Pancreas (tissue), 10 donors: ENCODE results near the gene TMTC2. TPM values are rescaled to one million over a fixed set of nuclear protein-coding genes. Genes with fewer than 3 reads are reported as not detected.

Source experiments
- ATAC-seq, 4 donors: fragments of 200-7000 bp; cut with Tn5 transposase; one replicate each; pipeline versions ENCODE4 v1.8.0 to v1.9.1; 2020; ENCODE audit warnings: mild to moderate bottlenecking in 4 of 4, moderate library complexity in 4 of 4
- DNase-seq, 6 donors: peaks; one replicate each; pipeline ENCODE4 v3.0.0-alpha.2; 2020
- FAIRE-seq: peaks from 2 replicates; lab custom pipeline; 2012; peaks lifted over from hg19 to GRCh38; lab: Jason Lieb, UNC
- H3K27ac ChIP-seq, 4 donors: fragments of 200-600 bp; sonication (generic); 1 replicate in 3 of 4; 2 replicates in 1 of 4; pipeline versions ENCODE4 v1.5.0 to v1.8.0; 2020
- H3K27me3 ChIP-seq, 4 donors: fragments of 200-600 bp; one replicate each; pipeline ENCODE4 v1.8.0; 2021
- H3K36me3 ChIP-seq, 3 donors: fragments of 200-600 bp; sonication (generic) in 1 of 3; one replicate each; pipeline versions ENCODE4 v1.5.0 to v1.8.0; 2020 to 2021
- H3K4me1 ChIP-seq, 3 donors: fragments of 200-600 bp; one replicate each; pipeline ENCODE4 v1.8.0; 2021
- H3K4me3 ChIP-seq, 4 donors: fragments of 200-600 bp; sonication (generic) in 2 of 4; one replicate each; pipeline versions ENCODE4 v1.5.0 to v1.8.0; 2020 to 2021
- H3K9me3 ChIP-seq, 4 donors: fragments of 200-600 bp; one replicate each; pipeline ENCODE4 v1.8.0; 2021
- WGBS, 2 donors: extraction: QIAGEN DNeasy Blood & Tissue Kit; methylation state at CpG; one replicate each; pipeline ENCODE4 v1.1.7; 2013; 5-methylcytosine and 5-hydroxymethylcytosine counted together
- intact Hi-C, 3 donors: fragments of 100-400 bp; cut with DNase I; formaldehyde crosslinking; loops; one replicate each; pipeline versions ENCODE4 v1.11.1 to v1.14.2; 2022
- polyA plus RNA-seq, 2 donors: library from polyadenylated mRNA; stranded (reverse); fragments of 200-250 nt; gene quantifications; one replicate each; pipeline ENCODE4 v1.2.3, GENCODE V29; 2013
- total RNA-seq, 6 donors: library from RNA; stranded (reverse); fragmentation: NEBNext Ultra II Directional in 4 of 6; extraction: Animal tissue kit (Norgen Biotek cat#: 25700) in 4 of 6; gene quantifications; one replicate each; pipeline versions ENCODE4 v1.2.1 to v1.2.4, GENCODE V29; 2021 to 2023
- TF ChIP-seq, protein P1 (sequence below), 4 donors: fragments of 200-600 bp; sonication (generic) in 3 of 4; IDR thresholded peaks; one replicate each; pipeline versions ENCODE4 v1.5.0 to v1.8.0; 2021; ENCODE audit warnings: antibody characterized with exemption in 4 of 4
- donor health status: healthy with polysubstance abuse.
- donor health status: DM: no; HTN: no; CAD: no; lungs with moderate emphysema.
- donor health status: DM: no; HTN: no; CAD: no.
- donor health status: control.
- donor health status: control.
- donor health status: Bipolar disorder and iron deficiency.
- donor health status: DM: yes; HTN: yes; CAD: no.
- donor health status: DM: no; HTN: no; CAD: no.
- donor health status: DM: no; HTN: no; CAD: no.
- donor health status: DM: yes; HTN: yes; CAD: no.

The TMTC2 gene
- total and polyA plus RNA-seq, 8 donors = 5.3 to 14.4 (median 6.4) TPM

DNA sequence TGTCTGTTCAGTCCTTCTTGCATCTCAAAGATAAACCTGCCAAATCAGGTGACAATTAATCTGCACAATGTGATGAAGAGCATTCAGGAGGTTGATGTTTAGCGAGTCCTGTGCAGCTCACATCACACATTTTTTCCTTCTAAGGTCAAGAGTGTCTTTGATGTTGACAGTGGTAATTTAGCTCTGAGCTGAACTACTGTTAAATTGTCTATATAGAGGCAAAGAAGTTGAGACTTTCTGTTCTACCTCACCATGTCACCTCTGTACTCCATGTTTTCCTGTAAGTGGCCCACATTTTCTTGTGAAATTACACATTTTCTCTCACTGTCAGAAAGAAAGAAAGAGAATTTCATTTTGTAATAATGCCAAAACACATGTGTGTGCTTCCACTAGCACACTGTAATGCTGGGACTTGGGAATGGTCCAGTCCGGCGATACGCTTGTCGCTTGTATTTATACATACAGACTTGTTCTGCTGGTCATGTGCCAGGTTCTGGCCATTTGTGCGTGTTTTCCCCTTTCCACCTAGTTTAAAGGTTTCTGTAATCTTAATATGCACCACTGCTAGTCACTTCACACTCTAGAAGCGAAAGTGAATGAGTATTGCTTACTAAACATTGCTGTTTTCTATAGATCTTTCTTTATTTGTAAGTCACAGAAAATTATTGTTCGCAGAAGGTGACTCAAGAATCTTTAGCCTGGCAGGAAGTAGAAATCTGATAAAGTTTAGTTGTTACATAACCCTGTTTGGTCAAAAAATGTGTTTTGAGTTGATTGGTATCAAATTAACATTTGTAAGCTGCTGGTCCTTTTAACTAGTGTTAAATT lies 328.9 kb downstream of the TMTC2 start:
- peak in 4 of 6 donors; percentile 57 to 73 (median 64) for DNase-seq
- H3K4me3 ChIP-seq = peak overlapping the region in 2 of 4 donors; percentile 21 to 30

DNA sequence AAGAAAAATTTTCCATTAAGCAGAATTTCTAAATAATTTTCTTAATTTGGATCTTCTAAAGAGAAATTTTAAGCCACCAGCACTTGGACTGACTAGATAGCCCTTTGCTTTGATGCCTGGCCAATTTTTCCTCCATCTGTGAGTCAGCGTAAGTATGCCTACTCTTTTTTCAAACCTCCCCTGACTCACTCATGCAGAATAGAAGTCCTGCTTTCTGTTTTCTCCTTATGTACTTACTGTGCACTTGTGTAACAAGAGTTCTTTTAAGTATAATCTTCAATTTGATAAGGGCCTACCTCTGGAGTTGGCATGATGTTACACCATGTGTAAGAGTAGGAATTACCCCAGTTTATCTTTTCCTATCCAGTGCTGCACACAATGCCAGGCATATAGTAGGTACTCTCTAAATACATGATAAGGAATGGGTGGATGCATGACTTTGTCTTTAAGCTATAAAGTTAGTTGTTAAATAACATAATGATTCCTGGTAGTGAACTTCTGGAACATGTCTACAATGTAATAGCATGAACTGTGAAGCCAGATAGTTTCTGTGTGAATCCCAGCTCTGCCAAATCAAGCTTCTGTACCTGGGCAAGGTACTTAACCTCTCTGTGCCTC lies 329.6 kb downstream of the TMTC2 start:
- peak in 3 of 6 donors; percentile 47 to 72 (median 54) for DNase-seq
- Histone ChIP-seq H3K36me3 (no peaks in the 10 kb centered on the region), H3K4me3 (peak overlapping the region in 2 of 4 donors; percentile 21 to 30), H3K27ac (peak overlapping the region; percentile 37 to 74 (median 57)), H3K27me3 (no peaks in the 10 kb centered on the region), H3K4me1 (peaks cover 0 to 11% (median 0%) of the 10 kb centered on the region in 3 donors), H3K9me3 (no peaks in the 10 kb centered on the region)
- TF ChIP-seq, protein P1, sequence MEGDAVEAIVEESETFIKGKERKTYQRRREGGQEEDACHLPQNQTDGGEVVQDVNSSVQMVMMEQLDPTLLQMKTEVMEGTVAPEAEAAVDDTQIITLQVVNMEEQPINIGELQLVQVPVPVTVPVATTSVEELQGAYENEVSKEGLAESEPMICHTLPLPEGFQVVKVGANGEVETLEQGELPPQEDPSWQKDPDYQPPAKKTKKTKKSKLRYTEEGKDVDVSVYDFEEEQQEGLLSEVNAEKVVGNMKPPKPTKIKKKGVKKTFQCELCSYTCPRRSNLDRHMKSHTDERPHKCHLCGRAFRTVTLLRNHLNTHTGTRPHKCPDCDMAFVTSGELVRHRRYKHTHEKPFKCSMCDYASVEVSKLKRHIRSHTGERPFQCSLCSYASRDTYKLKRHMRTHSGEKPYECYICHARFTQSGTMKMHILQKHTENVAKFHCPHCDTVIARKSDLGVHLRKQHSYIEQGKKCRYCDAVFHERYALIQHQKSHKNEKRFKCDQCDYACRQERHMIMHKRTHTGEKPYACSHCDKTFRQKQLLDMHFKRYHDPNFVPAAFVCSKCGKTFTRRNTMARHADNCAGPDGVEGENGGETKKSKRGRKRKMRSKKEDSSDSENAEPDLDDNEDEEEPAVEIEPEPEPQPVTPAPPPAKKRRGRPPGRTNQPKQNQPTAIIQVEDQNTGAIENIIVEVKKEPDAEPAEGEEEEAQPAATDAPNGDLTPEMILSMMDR (IDR thresholded peaks at IDR 0.05) = no peak
- intact Hi-C loops = no loop called here
- peak; percentile 90 to 94 (median 92) for ATAC-seq
- FAIRE-seq = peak; percentile 20
- WGBS, 2 donors = 28 to 38% methylated on average over 1 of the region's 1 CpG

More for the DNA sequence above, 328.9 kb downstream of the TMTC2 start:
- FAIRE-seq (no peak), ATAC-seq (peak; percentile 76 to 83 (median 80))
- intact Hi-C loops = no loop called here
- WGBS, 2 donors = 32% methylated on average over 8 of the region's 8 CpGs
- H3K36me3 ChIP-seq = no peaks in the 10 kb centered on the region
- peaks cover 0 to 11% (median 0%) of the 10 kb centered on the region in 3 donors for H3K4me1 ChIP-seq
- TF ChIP-seq, protein P1 (IDR thresholded peaks at IDR 0.05) = no peak
- H3K27ac ChIP-seq = peak overlapping the region; percentile 37 to 74 (median 57)
- no peaks in the 10 kb centered on the region for H3K9me3 ChIP-seq
- H3K27me3 ChIP-seq = no peaks in the 10 kb centered on the region

DNA sequence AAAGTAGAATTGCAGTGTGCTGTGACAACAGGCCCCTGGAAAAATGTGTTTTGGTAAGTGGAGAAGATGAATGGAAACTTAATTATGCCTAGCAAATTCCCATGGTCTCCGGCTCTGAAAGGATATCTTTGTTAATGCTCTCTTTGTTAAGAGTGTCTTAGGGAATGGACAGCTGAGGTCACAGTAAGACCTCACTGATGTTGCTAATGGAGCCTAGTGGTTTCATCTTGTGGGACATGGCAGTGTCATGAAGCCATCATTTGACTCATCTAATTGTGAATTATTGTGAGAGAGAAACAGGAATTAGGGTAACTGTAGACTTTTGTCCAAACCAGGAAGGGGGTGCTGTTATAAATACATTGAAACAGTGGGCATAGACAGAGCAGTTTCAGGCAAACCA lies 330.3 kb downstream of the TMTC2 start:
- intact Hi-C loops = no loop called here
- WGBS, 2 donors = 0 to 1% methylated on average over 1 of the region's 1 CpG

DNA sequence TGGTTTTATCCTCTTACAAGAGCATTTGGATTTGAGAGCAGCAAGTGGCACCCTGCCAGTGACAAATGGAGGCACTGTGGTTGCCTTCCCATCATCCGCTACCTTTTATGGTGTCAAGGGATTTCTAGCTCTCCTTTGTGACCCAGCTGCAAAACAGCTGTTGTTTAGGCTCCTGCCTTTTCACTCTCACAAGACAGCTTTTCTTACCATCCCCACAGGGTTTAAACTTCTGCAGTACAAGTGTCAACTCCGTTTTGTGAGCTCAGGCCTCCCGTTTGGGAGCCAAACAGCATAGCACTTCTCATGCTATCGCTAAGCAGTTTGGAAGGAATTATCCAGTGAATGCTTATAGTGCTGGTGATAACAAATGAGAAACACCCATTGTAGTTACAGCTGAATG lies 331.4 kb downstream of the TMTC2 start:
- no peaks in the 10 kb centered on the region for H3K36me3 ChIP-seq
- 90 to 92% methylated on average over 4 of the region's 4 CpGs for WGBS, 2 donors
- no peaks in the 10 kb centered on the region for H3K9me3 ChIP-seq
- intact Hi-C loops = no loop called here
- ATAC-seq = no peak
- TF ChIP-seq, protein P1 (IDR thresholded peaks at IDR 0.05) = no peak
- H3K27ac ChIP-seq = no peak overlapping the region
- no peak for FAIRE-seq
- no peaks in the 10 kb centered on the region for H3K27me3 ChIP-seq
- H3K4me3 ChIP-seq = no peak overlapping the region
- no peak for DNase-seq
- H3K4me1 ChIP-seq = peaks cover 0 to 11% (median 0%) of the 10 kb centered on the region in 3 donors

More for the DNA sequence above, 330.3 kb downstream of the TMTC2 start:
- Histone ChIP-seq H3K36me3 (no peaks in the 10 kb centered on the region), H3K9me3 (no peaks in the 10 kb centered on the region), H3K4me3 (no peak overlapping the region), H3K27ac (peak overlapping the region in 2 of 4 donors; percentile 66 to 74), H3K4me1 (peaks cover 0 to 11% (median 0%) of the 10 kb centered on the region in 3 donors), H3K27me3 (no peaks in the 10 kb centered on the region)
- FAIRE-seq (no peak), ATAC-seq (no peak), DNase-seq (no peak)
- TF ChIP-seq, protein P1 (IDR thresholded peaks at IDR 0.05) = no peak
